Thymus (tissue), 11 donors: ENCODE data around the gene TSPOAP1. TPM values are rescaled to one million over a fixed set of nuclear protein-coding genes. Genes with fewer than 3 reads are reported as not detected.
A peak's percentile ranks its signal among the peaks of the same experiment; 100 is the strongest.

ENCODE experiments used
- DNase-seq, 9 donors: peaks; one replicate each; pipeline ENCODE4 v3.0.0-alpha.2; 2013; ENCODE audit warnings: low spot score in 9 of 9, low read depth in 6 of 9, missing footprints in 1 of 9
- H3K27ac ChIP-seq, 2 donors: one replicate each; pipeline ENCODE4 v1.5.1; 2013; ENCODE audit warnings: control low read depth in 1 of 2, low read depth in 1 of 2, low read length in 1 of 2, mild to moderate bottlenecking in 1 of 2, moderate library complexity in 1 of 2
- H3K27me3 ChIP-seq, 2 donors: one replicate each; pipeline ENCODE4 v1.5.1; 2013; ENCODE audit warnings: low read length in 1 of 2; ENCODE audit not compliant: control insufficient read depth in 2 of 2, insufficient read depth in 1 of 2
- H3K36me3 ChIP-seq, 2 donors: one replicate each; pipeline ENCODE4 v1.5.1; 2013; ENCODE audit warnings: low read length in 1 of 2, mild to moderate bottlenecking in 1 of 2, moderate library complexity in 1 of 2; ENCODE audit not compliant: control insufficient read depth in 2 of 2, insufficient read depth in 2 of 2
- H3K4me1 ChIP-seq, 2 donors: one replicate each; pipeline ENCODE4 v1.5.1; 2013; ENCODE audit warnings: low read length in 2 of 2; ENCODE audit not compliant: control insufficient read depth in 2 of 2, insufficient read depth in 2 of 2
- H3K4me3 ChIP-seq, 2 donors: one replicate each; pipeline ENCODE4 v1.5.1; 2013; ENCODE audit warnings: low read length in 2 of 2, control low read depth in 1 of 2, mild to moderate bottlenecking in 1 of 2
- H3K9me3 ChIP-seq, 2 donors: one replicate each; pipeline ENCODE4 v1.5.1; 2013; ENCODE audit warnings: low read length in 1 of 2, mild to moderate bottlenecking in 1 of 2; ENCODE audit not compliant: control insufficient read depth in 2 of 2, insufficient read depth in 1 of 2
- WGBS: extraction: QIAGEN DNeasy Blood & Tissue Kit; methylation state at CpG from one replicate; pipeline ENCODE4 v1.1.7; 2013; 5-methylcytosine and 5-hydroxymethylcytosine counted together
- polyA plus RNA-seq: library from polyadenylated mRNA; stranded (reverse); fragments of 200-250 nt; gene quantifications from one replicate; pipeline ENCODE4 v1.2.3, GENCODE V29; 2013
- total RNA-seq: library from RNA; stranded (reverse); fragments of 120-200 nt; gene quantifications from one replicate; pipeline ENCODE4 v1.2.4, GENCODE V29; 2013
- donor health status: healthy.

Gene TSPOAP1
- total and polyA plus RNA-seq, 2 donors, result 12.1 to 45.2 TPM

- peak overlapping the region; percentile 84 to 98 for H3K4me3 ChIP-seq
Measured at GRCh38 chr17:58327363-58328194, 1.0 kb downstream of the TSPOAP1 start.

DNA sequence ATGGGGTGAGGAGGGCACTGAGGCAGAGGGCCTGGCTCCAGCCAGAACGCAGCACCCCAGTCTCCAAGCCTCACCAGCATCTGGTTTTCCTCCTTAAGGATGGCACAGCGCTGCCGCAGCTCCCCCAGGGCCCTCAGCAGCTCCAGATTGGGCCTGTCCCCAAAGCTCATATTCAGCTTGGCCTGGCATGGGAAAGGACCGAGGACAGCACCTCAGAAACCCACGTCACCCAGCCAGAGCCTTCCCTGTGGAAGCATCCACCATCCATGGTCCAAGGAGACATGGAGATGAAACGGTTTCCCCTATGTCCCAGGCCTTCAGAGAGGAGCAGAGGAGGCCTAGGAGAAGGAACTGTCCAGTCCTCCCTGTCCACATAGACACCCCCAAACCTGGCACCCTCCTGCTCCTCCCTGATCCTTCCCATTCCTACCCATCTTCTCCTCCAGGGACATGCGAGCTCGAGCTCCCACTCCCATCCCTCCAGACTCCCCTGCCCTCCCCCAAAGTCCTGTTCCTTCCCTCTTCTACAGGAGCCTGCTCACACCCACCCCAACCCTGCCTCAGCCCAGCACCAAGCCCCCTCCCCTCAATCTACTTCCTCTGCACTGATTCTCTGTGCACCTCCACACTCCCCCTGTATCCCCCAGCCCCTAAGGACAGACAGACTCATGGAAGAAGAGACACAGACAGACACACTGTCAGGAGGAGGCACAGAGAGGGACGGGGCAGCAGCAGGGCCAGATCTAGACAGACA lies 1.8 kb downstream of the TSPOAP1 start:
- Histone ChIP-seq H3K36me3 (peaks cover 32 to 35% of the 10 kb centered on the region in 2 donors), H3K27ac (peak overlapping the region in 1 of 2 donors; percentile 100), H3K4me3 (peak overlapping the region in 1 of 2 donors; percentile 98), H3K9me3 (no peaks in the 10 kb centered on the region), H3K27me3 (peaks cover 0 to 32% of the 10 kb centered on the region in 2 donors), H3K4me1 (peaks cover 31 to 53% of the 10 kb centered on the region in 2 donors)
- DNase-seq, result no peak
- 93% methylated on average over 9 of the region's 9 CpGs for WGBS

More at GRCh38 chr17:58327363-58328194, 1.0 kb downstream of the TSPOAP1 start:
- peaks cover 31 to 53% of the 10 kb centered on the region in 2 donors for H3K4me1 ChIP-seq
- H3K27me3 ChIP-seq, result peaks cover 0 to 32% of the 10 kb centered on the region in 2 donors
- no peak for DNase-seq
- peaks cover 27 to 30% of the 10 kb centered on the region in 2 donors for H3K36me3 ChIP-seq
- H3K9me3 ChIP-seq, result no peaks in the 10 kb centered on the region
- peak overlapping the region; percentile 83 to 100 for H3K27ac ChIP-seq
- 48% methylated on average over 19 of the region's 19 CpGs for WGBS

DNA sequence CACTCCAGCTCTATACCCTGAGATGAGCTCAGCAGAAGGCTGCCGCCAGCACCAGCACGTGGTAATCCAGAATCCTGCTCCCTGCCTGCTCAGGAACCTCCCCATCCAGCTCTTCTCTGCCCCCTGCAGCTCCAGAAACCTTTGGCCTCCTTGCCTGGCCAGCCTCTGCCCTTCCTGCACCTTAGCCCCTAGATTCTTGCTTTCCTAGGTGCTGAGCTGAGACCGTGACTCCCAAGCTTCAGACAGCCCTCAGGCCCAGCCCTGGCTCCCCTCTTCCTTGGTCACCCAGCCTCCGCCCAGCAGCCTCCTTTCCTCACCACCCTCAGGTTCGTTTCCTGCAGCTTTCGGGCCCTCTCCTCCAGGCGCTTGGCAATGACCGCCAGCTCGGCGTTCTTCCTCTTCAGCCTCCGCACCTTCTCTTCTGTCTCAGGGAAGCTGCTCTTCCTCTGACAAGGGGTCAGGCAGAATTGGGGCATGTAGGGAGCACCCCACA lies 2.6 kb downstream of the TSPOAP1 start:
- Histone ChIP-seq H3K27me3 (peaks cover 0 to 30% of the 10 kb centered on the region in 2 donors), H3K27ac (no peak overlapping the region), H3K4me1 (peaks cover 31 to 53% of the 10 kb centered on the region in 2 donors), H3K4me3 (no peak overlapping the region), H3K9me3 (no peaks in the 10 kb centered on the region), H3K36me3 (peaks cover 28 to 31% of the 10 kb centered on the region in 2 donors)
- no peak for DNase-seq
- WGBS, result 85% methylated on average over 11 of the region's 11 CpGs

- H3K4me3 ChIP-seq, result no peak overlapping the region
- 89% methylated on average over 11 of the region's 11 CpGs for WGBS
- peaks cover 0 to 28% of the 10 kb centered on the region in 2 donors for H3K27me3 ChIP-seq
- peaks cover 22 to 28% of the 10 kb centered on the region in 2 donors for H3K36me3 ChIP-seq
- DNase-seq, result peak in 1 of 9 donors; percentile 36
- no peak overlapping the region for H3K27ac ChIP-seq
- no peaks in the 10 kb centered on the region for H3K9me3 ChIP-seq
- H3K4me1 ChIP-seq, result peaks cover 31 to 53% of the 10 kb centered on the region in 2 donors
Measured at GRCh38 chr17:58325289-58325726, 3.3 kb downstream of the TSPOAP1 start.

DNA sequence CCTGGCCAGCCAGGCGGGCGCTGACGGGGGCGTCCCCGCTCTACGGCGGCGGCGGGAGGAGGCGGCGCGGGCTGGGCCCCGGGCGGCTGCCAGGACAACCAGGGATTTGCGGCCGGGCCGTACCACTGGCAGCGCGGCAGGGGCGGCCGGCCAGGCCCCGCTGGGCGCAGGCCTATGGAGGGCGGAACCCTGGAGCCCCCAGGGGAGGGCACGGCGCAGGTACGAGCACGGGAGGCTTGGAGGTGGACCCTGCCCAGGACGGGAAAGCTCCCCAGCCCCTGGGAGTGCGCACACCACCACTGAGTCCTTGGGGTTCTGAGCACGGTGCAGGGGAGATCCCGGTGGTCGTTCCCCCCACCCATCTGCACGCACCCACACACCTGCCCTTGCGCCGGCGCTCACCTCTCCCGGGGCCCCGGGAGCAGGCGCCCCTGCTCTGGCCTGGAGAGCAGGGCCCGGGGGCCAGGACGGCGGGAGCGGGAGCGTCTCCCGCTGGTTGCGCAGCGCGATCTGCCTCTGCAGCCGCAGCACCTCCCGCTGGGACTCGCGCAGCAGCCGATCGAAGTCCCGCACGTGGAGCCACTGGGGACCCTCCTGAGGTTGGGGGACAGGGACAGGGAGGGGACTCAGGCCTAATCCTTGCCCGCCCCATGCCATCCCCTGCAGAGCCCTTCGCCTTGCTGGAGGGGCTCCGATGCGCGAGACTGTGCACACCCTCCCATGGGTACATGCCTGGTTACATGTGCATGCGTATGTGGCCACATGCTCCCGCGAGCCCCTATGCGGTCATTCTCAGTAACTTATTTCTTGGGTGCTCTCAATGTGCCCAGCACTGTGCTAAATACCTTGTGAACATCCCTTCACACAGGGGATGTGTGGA lies 3.9 kb downstream of the TSPOAP1 start:
- Histone ChIP-seq H3K4me1 (peaks cover 31 to 53% of the 10 kb centered on the region in 2 donors), H3K9me3 (no peaks in the 10 kb centered on the region), H3K36me3 (peaks cover 21 to 31% of the 10 kb centered on the region in 2 donors), H3K27ac (no peak overlapping the region), H3K4me3 (peak overlapping the region in 1 of 2 donors; percentile 29), H3K27me3 (peaks cover 0 to 28% of the 10 kb centered on the region in 2 donors)
- DNase-seq, result no peak
- 21% methylated on average over 66 of the region's 66 CpGs for WGBS

DNA sequence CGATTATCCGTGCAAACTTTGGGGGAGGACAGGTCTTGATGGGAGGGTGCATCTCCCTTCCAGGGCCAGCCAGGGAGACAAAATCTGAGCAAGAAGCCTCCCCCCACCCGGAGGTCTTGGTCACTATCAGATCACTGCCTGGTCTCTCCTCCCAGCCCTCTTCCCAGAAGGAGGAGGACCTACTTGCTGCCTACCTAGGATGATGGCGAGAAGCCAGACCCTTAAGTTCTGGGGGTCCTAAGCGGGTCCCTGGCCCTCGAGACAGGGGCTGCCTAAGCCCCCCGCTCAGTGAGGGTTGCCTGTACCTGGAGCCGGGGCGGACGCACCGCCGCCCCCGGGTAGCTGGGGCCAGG lies 4.6 kb downstream of the TSPOAP1 start:
- 52% methylated on average over 13 of the region's 13 CpGs for WGBS
- Histone ChIP-seq H3K27me3 (peaks cover 0 to 28% of the 10 kb centered on the region in 2 donors), H3K36me3 (peaks cover 21 to 33% of the 10 kb centered on the region in 2 donors), H3K9me3 (no peaks in the 10 kb centered on the region), H3K4me3 (peak overlapping the region in 1 of 2 donors; percentile 29), H3K4me1 (peaks cover 31 to 48% of the 10 kb centered on the region in 2 donors), H3K27ac (no peak overlapping the region)
- no peak for DNase-seq

DNA sequence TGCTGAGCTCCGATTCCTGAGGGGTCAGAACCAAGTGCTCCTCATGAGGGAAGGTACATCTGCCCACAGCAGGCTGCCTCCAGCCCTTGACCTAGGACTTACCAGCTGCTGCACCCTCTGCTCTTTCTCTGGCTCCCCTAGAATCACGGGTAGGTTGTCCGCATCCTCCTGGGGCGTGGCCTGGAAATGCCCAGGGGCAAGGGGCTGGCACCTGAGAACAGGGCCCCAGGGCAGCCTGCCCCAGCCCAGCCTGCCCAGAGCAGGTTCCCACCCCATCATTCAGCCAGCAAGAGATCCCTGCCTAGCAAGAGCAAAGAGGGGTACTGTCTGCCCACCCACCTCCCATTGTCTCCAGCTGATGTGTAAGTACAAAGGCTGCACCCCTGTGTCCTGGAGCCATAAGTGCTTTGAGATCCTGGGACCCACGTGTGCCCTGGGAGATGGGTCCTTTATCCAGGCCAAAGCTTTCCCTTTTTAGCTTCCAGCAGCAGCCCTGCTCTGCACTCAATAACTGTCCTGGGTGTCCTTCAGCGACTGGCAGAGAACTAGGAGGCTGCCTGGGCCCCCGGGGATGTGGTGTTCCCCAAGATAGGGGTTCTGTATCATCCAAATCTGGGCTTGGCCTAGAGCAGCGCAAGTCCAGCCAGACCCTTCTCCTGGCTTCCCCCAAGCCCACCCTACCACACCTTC lies 5.1 kb downstream of the TSPOAP1 start:
- H3K4me3 ChIP-seq, result no peak overlapping the region
- DNase-seq, result no peak
- no peak overlapping the region for H3K27ac ChIP-seq
- H3K27me3 ChIP-seq, result peaks cover 0 to 28% of the 10 kb centered on the region in 2 donors
- H3K36me3 ChIP-seq, result peaks cover 21 to 36% of the 10 kb centered on the region in 2 donors
- H3K9me3 ChIP-seq, result no peaks in the 10 kb centered on the region
- 95% methylated on average over 8 of the region's 8 CpGs for WGBS
- peaks cover 31 to 43% of the 10 kb centered on the region in 2 donors for H3K4me1 ChIP-seq
